Measurements from ENCODE around the gene IL1R2.

DNA sequence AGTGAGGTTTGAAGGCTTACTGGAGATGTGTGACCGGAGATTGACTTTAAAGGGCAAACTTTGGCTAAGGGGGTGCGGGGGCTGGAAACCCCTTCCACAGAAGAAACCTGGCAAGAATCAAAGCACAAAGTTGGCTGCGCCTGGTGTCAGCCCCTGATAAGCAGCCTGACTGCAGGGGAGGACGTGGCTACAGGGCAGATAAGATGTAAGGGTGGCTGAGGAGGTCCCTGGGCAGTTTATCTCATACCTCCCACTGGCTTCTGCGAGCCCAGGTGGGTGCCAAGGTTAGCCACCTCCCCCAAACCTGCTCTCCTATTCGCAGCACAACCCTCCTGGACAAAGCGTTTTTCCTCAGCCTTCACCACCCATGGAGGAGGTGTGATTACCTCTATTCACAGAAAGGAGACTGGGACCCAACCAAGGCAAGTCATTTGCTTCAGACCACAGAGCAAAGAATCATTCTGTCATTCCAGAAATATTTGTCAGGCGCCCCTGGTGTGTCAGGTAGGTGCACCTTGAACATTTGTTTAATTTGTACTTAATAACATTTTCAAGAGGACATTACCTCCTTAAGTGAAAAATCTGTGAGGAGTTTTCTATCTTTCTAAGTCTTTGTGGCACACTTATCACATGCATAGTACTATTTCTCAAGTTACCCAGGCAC lies 77.7 kb downstream of the IL1R2 start:
- TF ChIP-seq, protein P1, sequence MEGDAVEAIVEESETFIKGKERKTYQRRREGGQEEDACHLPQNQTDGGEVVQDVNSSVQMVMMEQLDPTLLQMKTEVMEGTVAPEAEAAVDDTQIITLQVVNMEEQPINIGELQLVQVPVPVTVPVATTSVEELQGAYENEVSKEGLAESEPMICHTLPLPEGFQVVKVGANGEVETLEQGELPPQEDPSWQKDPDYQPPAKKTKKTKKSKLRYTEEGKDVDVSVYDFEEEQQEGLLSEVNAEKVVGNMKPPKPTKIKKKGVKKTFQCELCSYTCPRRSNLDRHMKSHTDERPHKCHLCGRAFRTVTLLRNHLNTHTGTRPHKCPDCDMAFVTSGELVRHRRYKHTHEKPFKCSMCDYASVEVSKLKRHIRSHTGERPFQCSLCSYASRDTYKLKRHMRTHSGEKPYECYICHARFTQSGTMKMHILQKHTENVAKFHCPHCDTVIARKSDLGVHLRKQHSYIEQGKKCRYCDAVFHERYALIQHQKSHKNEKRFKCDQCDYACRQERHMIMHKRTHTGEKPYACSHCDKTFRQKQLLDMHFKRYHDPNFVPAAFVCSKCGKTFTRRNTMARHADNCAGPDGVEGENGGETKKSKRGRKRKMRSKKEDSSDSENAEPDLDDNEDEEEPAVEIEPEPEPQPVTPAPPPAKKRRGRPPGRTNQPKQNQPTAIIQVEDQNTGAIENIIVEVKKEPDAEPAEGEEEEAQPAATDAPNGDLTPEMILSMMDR (IDR thresholded peaks at IDR 0.05), result no peak
- TF ChIP-seq POLR2A (IDR thresholded peaks at IDR 0.05), result no peak
